ENCODE results near the gene ASB2. TPM values are rescaled to one million over a fixed set of nuclear protein-coding genes. Genes with fewer than 3 reads are reported as not detected.

The ASB2 gene
- total RNA-seq, 1 experiment from 2014 or later, result not detected

DNA sequence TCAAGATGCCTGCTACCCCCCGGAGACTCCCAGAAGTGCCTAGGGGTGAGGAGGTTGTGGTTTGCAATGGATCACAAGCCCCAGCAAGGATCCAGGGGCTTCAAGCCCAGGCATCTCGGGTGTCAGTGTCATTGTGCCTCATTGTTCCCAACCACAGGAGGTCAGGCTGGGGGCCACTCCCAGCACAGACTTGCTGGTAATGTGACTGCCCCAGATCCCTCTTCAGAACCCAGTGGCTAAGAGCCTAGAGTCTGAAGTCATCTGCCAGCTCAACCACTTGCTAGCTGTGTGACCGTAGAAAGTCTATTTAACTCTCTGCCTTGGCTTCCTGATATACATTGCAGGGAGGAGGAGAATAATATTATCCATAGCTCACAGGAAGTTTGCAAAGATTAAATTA, 7.7 kb upstream of the ASB2 start:
- Mint-ChIP-seq H3K36me3 (ENCODE audit: insufficient read depth, unreplicated experiment) (no peaks in the 10 kb centered on the region), H3K4me3 (ENCODE audit: unreplicated experiment) (no peak overlapping the region), H3K4me1 (ENCODE audit: low read depth, unreplicated experiment) (no peaks in the 10 kb centered on the region), H3K27ac (ENCODE audit: unreplicated experiment) (no peak overlapping the region), H3K9me3 (ENCODE audit: unreplicated experiment) (no peaks in the 10 kb centered on the region), H3K27me3 (ENCODE audit: insufficient read depth, unreplicated experiment) (no peaks in the 10 kb centered on the region)
- CTCF ChIA-PET, result no interaction called here
- H3K4me1 ChIP-seq, result peaks cover 9% of the 10 kb centered on the region
- POLR2A ChIA-PET, result no interaction called here
- no peak overlapping the region for H3K4me3 ChIP-seq (ENCODE audit: low read depth, low read length)
- H3K36me3 ChIP-seq (ENCODE audit: control insufficient read depth, insufficient read depth, low read length), result no peaks in the 10 kb centered on the region
- H3K9me3 ChIP-seq, result no peaks in the 10 kb centered on the region
- no TSS peak for BruUV-seq (replicated peaks)
- no peak for DNase-seq
- intact Hi-C loops (cut with micrococcal nuclease; ENCODE audit: unreplicated experiment), result no loop called here
- H3K27me3 ChIP-seq (replicated peaks; ENCODE audit: control insufficient read depth, insufficient read depth, low read length), result no peaks in the 10 kb centered on the region
- TF ChIP-seq, protein P1, sequence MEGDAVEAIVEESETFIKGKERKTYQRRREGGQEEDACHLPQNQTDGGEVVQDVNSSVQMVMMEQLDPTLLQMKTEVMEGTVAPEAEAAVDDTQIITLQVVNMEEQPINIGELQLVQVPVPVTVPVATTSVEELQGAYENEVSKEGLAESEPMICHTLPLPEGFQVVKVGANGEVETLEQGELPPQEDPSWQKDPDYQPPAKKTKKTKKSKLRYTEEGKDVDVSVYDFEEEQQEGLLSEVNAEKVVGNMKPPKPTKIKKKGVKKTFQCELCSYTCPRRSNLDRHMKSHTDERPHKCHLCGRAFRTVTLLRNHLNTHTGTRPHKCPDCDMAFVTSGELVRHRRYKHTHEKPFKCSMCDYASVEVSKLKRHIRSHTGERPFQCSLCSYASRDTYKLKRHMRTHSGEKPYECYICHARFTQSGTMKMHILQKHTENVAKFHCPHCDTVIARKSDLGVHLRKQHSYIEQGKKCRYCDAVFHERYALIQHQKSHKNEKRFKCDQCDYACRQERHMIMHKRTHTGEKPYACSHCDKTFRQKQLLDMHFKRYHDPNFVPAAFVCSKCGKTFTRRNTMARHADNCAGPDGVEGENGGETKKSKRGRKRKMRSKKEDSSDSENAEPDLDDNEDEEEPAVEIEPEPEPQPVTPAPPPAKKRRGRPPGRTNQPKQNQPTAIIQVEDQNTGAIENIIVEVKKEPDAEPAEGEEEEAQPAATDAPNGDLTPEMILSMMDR (IDR thresholded peaks at IDR 0.05; ENCODE audit: insufficient read depth in 1 of 2, low read depth in 1 of 2, low read length in 1 of 2, severe bottlenecking in 1 of 2, unreplicated experiment in 1 of 2), result no peak

DNA sequence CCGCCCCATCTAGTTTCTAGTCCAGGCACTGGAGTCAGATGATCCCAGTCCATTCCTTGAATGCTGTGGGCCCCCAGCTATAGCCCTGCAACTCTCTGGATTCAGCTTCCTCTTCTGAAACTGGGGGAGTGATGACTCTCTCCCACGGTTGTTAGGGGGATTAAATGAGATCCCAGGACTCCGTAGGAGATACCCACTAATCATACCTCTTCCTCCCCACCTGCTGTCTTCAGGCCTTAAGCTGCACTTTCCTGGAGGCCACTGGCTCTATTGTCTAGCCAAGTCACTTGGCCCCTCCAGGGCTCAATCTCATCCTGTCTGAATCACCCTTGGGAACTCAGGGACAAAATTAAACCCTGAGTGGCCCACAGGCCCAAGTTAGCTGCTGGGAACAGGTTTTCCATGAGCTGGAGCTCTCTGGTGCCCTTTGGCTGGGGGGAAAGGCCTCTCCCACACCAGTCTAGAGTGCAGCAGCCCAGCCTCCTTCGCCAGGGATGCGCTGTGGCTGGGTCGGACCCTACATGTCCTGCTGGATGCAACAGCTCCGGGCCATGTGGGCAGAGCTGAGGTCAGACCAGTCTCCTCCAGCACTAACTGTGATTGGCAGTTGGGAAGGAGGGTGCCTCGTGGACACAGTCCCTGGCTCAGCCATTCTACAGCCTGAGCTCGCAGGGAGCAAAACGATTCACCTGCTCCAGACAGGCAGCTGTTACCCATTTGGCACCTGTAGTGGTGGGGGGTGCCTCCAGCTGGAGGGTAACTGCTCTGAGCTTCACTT, 6.0 kb upstream of the ASB2 start:
- no TSS peak for BruUV-seq (replicated peaks)
- Histone ChIP-seq H3K9me3 (no peaks in the 10 kb centered on the region), H3K36me3 (ENCODE audit: control insufficient read depth, insufficient read depth, low read length) (no peaks in the 10 kb centered on the region), H3K27me3 (replicated peaks; ENCODE audit: control insufficient read depth, insufficient read depth, low read length) (no peaks in the 10 kb centered on the region), H3K4me3 (ENCODE audit: low read depth, low read length) (no peak overlapping the region), H3K4me1 (peaks cover 9% of the 10 kb centered on the region)
- H3K9me3 Mint-ChIP-seq (ENCODE audit: unreplicated experiment), result no peaks in the 10 kb centered on the region
- no peaks in the 10 kb centered on the region for H3K4me1 Mint-ChIP-seq (ENCODE audit: low read depth, unreplicated experiment)
- no peak for DNase-seq
- TF ChIP-seq, protein P1 (IDR thresholded peaks at IDR 0.05; ENCODE audit: insufficient read depth in 1 of 2, low read depth in 1 of 2, low read length in 1 of 2, severe bottlenecking in 1 of 2, unreplicated experiment in 1 of 2), result no peak
- no peak overlapping the region for H3K4me3 Mint-ChIP-seq (ENCODE audit: unreplicated experiment)
- intact Hi-C loops (cut with micrococcal nuclease; ENCODE audit: unreplicated experiment), result no loop called here
- CTCF ChIA-PET, result interaction anchor here (1.5 kb wide), 1 partner anchor 18 kb away, joined by 3 read pairs; no protein-coding TSS in a partner anchor
- no peaks in the 10 kb centered on the region for H3K27me3 Mint-ChIP-seq (ENCODE audit: insufficient read depth, unreplicated experiment)
- no peak overlapping the region for H3K27ac Mint-ChIP-seq (ENCODE audit: unreplicated experiment)
- POLR2A ChIA-PET, result no interaction called here
- no peaks in the 10 kb centered on the region for H3K36me3 Mint-ChIP-seq (ENCODE audit: insufficient read depth, unreplicated experiment)

DNA sequence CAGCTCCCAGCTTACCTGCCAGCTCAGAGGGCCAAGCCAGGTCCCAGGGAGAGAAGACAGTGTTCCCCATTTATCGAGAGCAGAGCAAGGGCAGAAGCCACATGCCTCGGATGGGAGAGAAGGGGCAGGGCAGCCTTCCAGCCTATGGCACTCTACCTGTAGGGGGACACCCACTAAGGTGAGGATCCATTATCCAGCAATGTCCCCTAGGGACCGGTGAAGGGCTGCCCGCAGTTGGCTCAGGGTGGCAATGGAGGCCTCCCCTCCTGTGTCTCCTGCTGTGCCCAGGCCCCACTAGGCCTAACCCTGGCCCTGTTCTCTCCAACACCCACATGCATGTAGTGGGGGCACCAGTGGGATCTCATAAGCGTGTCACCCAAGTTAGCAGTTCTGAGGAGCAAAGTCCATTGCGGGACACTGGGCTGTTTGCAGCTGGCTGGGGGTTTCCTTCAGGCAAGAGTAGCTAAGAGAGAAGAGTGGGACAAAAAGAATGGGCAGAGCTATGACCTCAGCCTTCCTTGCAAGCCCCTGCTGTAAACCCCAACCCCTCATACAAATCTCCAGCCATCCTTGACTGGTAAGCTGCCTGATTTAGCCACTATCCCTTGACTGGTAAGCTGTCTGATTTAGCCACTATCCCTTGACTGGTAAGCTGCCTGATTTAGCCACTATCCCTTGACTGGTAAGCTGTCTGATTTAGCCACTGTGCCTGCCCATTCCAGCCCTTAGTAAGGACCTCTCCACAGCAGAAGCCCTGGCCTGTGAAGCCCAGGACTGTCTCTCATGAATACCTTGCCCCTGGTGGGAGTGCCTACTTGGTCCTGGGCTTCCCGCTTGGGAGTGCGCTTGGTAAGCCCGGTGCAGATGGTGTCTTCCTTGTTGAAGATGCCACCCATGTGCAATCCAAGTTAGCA, 5.2 kb upstream of the ASB2 start:
- ChIA-PET POLR2A (no interaction called here), CTCF (no interaction called here)
- no peak for DNase-seq
- Histone ChIP-seq H3K4me3 (ENCODE audit: low read depth, low read length) (no peak overlapping the region), H3K9me3 (no peaks in the 10 kb centered on the region), H3K36me3 (ENCODE audit: control insufficient read depth, insufficient read depth, low read length) (no peaks in the 10 kb centered on the region), H3K27me3 (replicated peaks; ENCODE audit: control insufficient read depth, insufficient read depth, low read length) (no peaks in the 10 kb centered on the region), H3K4me1 (peaks cover 9% of the 10 kb centered on the region)
- Mint-ChIP-seq H3K4me3 (ENCODE audit: unreplicated experiment) (no peak overlapping the region), H3K4me1 (ENCODE audit: low read depth, unreplicated experiment) (no peaks in the 10 kb centered on the region), H3K36me3 (ENCODE audit: insufficient read depth, unreplicated experiment) (no peaks in the 10 kb centered on the region), H3K27me3 (ENCODE audit: insufficient read depth, unreplicated experiment) (no peaks in the 10 kb centered on the region), H3K27ac (ENCODE audit: unreplicated experiment) (no peak overlapping the region), H3K9me3 (ENCODE audit: unreplicated experiment) (no peaks in the 10 kb centered on the region)
- TF ChIP-seq, protein P1 (IDR thresholded peaks at IDR 0.05; ENCODE audit: insufficient read depth in 1 of 2, low read depth in 1 of 2, low read length in 1 of 2, severe bottlenecking in 1 of 2, unreplicated experiment in 1 of 2), result no peak
- intact Hi-C loops (cut with micrococcal nuclease; ENCODE audit: unreplicated experiment), result no loop called here
- no TSS peak for BruUV-seq (replicated peaks)
